Psoas muscle (tissue), 8 donors: ENCODE results near the gene CD4. TPM values are rescaled to one million over a fixed set of nuclear protein-coding genes. Genes with fewer than 3 reads are reported as not detected.

Experiments
- ATAC-seq, 4 donors: fragments of 200-7000 bp; cut with Tn5 transposase; one replicate each; pipeline ENCODE4 v1.9.1; 2020; ENCODE audit warnings: moderate library complexity in 3 of 4, mild to moderate bottlenecking in 2 of 4
- DNase-seq, 2 donors: peaks; one replicate each; pipeline ENCODE4 v3.0.0-alpha.2; 2020
- H3K27ac ChIP-seq: fragments of 200-600 bp; one replicate; pipeline ENCODE4 v1.8.0; 2022
- H3K27me3 ChIP-seq, 3 donors: fragments of 200-600 bp in 1 of 3; one replicate each; pipeline versions ENCODE4 v1.6.1 to v1.8.0; 2013 to 2022; ENCODE audit warnings: low read length in 2 of 3, mild to moderate bottlenecking in 2 of 3, moderate library complexity in 1 of 3; ENCODE audit not compliant: insufficient read depth in 3 of 3
- H3K36me3 ChIP-seq, 2 donors: fragments of 200-600 bp in 1 of 2; one replicate each; pipeline versions ENCODE4 v1.6.1 to v1.8.0; 2013 to 2022; ENCODE audit warnings: low read depth in 1 of 2, mild to moderate bottlenecking in 1 of 2, moderate library complexity in 1 of 2; ENCODE audit not compliant: insufficient read depth in 1 of 2
- H3K4me1 ChIP-seq: fragments of 200-600 bp; one replicate; pipeline ENCODE4 v1.8.0; 2022
- H3K4me3 ChIP-seq: fragments of 200-600 bp; one replicate; pipeline ENCODE4 v1.8.0; 2022; ENCODE audit warnings: mild to moderate bottlenecking
- H3K9me3 ChIP-seq: fragments of 200-600 bp; one replicate; pipeline ENCODE4 v1.8.0; 2022
- WGBS, 3 donors: extraction: QIAGEN DNeasy Blood & Tissue Kit; methylation state at CpG; one replicate each; pipeline versions ENCODE4 v1.1.6 to v1.1.7; 2013; 5-methylcytosine and 5-hydroxymethylcytosine counted together
- intact Hi-C, 2 donors: fragments of 100-400 bp; cut with DNase I; formaldehyde crosslinking; loops; one replicate each; pipeline versions ENCODE4 v1.11.0 to v1.14.2; 2022
- polyA plus RNA-seq, 3 donors: library from polyadenylated mRNA; stranded (reverse); fragments of 200-250 nt; gene quantifications; one replicate each; pipeline ENCODE4 v1.2.3, GENCODE V29; 2013
- total RNA-seq, 4 donors: library from RNA; stranded (reverse); fragmentation: NEBNext Ultra II Directional in 2 of 4; extraction: Animal tissue kit (Norgen Biotek cat#: 25700) in 2 of 4; gene quantifications; one replicate each; pipeline versions ENCODE4 v1.2.1 to v1.2.4, GENCODE V29; 2021 to 2023
- TF ChIP-seq, protein P1 (sequence below): fragments of 200-600 bp; IDR thresholded peaks from one replicate; pipeline ENCODE4 v1.8.0; 2022; ENCODE audit warnings: antibody characterized with exemption
- donor health status: healthy with polysubstance abuse.
- donor health status: DM: no; HTN: no; CAD: no; lungs with moderate emphysema.
- donor health status: Bipolar disorder and iron deficiency.
- donor health status: healthy.
- donor health status: DM: yes; HTN: yes; CAD: no.
- donor health status: DM: no; HTN: no; CAD: no.
- donor health status: DM: no; HTN: no; CAD: no.
- donor health status: DM: yes; HTN: yes; CAD: no.

CD4 gene
- total and polyA plus RNA-seq, 7 donors = 0.47 to 4.9 (median 2.3) TPM

DNA sequence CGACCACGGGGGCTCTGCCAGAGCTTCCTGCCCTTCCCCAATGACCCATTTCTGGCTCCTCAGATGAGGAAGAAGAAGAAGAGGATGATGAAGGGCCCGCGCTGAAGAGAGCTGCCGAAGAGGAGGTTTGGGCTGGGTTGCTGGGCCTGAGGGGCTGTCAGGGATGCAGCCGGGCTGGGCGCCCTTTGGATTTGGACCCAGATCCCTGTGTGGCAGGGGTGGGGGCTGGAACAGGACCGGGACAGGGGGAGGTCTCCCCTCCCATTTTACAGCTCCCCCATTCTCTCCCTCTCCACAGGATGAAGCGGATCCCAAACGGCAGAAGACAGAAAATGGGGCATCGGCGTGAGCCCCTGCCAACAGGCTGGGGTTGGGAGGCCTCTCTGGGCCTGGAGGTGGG lies 19.2 kb upstream of the CD4 start:
- no peaks in the 10 kb centered on the region for H3K9me3 ChIP-seq
- no peak overlapping the region for H3K4me3 ChIP-seq
- H3K27me3 ChIP-seq = peaks cover 0 to 6% (median 2%) of the 10 kb centered on the region in 3 donors
- WGBS, 3 donors = 84 to 90% (median 84%) methylated on average over 5 to 12 of the region's 12 CpGs
- no peak for ATAC-seq
- no peak for DNase-seq
- H3K4me1 ChIP-seq = peaks cover 19% of the 10 kb centered on the region
- H3K27ac ChIP-seq = no peak overlapping the region
- intact Hi-C loops = no loop called here
- no peaks in the 10 kb centered on the region for H3K36me3 ChIP-seq
- TF ChIP-seq, protein P1, sequence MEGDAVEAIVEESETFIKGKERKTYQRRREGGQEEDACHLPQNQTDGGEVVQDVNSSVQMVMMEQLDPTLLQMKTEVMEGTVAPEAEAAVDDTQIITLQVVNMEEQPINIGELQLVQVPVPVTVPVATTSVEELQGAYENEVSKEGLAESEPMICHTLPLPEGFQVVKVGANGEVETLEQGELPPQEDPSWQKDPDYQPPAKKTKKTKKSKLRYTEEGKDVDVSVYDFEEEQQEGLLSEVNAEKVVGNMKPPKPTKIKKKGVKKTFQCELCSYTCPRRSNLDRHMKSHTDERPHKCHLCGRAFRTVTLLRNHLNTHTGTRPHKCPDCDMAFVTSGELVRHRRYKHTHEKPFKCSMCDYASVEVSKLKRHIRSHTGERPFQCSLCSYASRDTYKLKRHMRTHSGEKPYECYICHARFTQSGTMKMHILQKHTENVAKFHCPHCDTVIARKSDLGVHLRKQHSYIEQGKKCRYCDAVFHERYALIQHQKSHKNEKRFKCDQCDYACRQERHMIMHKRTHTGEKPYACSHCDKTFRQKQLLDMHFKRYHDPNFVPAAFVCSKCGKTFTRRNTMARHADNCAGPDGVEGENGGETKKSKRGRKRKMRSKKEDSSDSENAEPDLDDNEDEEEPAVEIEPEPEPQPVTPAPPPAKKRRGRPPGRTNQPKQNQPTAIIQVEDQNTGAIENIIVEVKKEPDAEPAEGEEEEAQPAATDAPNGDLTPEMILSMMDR = no peak

DNA sequence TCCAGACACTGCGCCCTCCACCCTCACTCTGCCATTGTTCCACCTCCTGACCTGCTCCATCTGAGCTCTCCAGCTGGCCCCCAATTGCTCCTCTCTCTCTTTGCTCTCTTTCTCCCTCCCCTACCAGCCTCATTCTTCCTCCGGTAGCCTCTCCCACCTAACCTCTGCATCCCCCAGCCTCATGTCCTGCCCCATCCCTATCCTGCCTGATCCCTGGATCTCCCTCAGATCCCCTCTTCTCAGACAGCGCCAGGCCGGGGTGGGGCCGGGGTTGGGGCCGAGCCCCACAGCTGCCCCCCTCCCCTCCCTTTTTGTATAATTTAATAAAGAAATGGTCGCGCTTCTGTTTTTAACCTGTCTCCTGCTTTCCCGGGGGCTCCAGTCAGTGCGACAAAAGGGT lies 18.7 kb upstream of the CD4 start:
- ATAC-seq (no peak), DNase-seq (no peak)
- H3K4me3 ChIP-seq = no peak overlapping the region
- peaks cover 14% of the 10 kb centered on the region for H3K4me1 ChIP-seq
- WGBS, 3 donors = 82 to 93% (median 83%) methylated on average over 9 to 10 of the region's 10 CpGs
- no peaks in the 10 kb centered on the region for H3K36me3 ChIP-seq
- intact Hi-C loops = no loop called here
- peaks cover 0 to 2% (median 1%) of the 10 kb centered on the region in 3 donors for H3K27me3 ChIP-seq
- no peaks in the 10 kb centered on the region for H3K9me3 ChIP-seq
- TF ChIP-seq, protein P1 = no peak
- no peak overlapping the region for H3K27ac ChIP-seq

DNA sequence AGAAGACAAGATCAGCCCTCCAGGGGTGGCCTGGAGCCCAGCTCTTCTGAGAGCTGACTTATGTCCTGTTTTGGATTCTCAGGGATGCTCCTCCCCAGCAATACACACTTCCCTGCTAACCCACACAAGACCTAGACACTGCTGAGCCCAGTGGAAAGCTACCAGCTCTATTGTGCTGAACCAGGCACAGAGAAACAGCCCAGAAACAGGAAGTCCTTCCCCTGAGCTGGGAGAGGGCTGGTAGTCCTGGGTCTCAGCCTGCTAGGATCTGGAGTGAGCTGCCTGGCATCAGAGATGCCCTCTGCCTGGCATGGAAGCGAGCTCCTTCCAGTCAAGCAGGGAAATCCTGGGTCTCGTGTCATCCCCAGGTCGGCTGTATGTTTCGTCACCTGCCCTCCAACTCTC lies 18.2 kb upstream of the CD4 start:
- 84 to 97% (median 92%) methylated on average over 4 of the region's 4 CpGs for WGBS, 3 donors

DNA sequence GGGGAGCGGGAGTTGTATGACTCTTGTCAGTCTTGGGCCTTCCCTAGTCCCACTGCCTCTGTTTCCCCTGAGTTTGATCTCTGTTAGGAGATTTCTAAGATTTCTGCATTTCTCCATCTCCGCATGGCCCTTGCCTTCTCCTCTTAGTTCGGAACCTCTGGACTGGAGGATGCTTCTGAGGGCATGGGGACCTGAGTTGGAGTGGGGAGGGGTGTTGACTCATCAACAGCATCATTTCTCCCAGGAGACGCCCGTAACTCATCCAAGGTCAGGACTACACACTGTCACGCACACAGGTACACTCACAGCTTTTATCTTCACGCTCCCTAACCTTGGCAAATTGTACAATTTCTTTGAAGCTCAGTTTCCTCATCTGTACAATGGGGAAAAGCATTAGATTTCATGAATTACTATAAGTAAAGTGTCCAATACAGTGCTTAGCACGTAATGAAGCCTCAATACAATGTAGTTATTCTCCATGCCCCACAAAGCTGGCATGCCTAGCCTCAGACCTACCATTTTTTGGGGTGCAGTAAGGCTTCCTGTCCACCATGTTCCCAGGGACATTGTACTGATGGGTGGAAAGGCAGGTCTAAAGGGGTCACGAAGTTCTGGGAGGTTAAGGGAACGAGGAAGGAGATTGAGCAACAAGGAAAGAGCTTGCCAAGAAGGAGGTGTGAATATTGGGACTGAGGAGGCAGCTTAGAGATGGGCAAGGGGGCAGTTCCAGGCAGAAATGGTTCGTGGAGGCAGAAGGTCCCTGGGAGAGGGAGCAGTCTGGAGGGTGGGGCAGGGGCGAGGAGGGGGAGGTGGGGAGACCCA lies 17.6 kb upstream of the CD4 start:
- Histone ChIP-seq H3K27me3 (peaks cover 0 to 2% (median 0%) of the 10 kb centered on the region in 3 donors), H3K4me1 (peaks cover 14% of the 10 kb centered on the region), H3K4me3 (no peak overlapping the region), H3K36me3 (no peaks in the 10 kb centered on the region), H3K27ac (no peak overlapping the region), H3K9me3 (no peaks in the 10 kb centered on the region)
- TF ChIP-seq, protein P1 = no peak
- WGBS, 3 donors = 81 to 84% (median 82%) methylated on average over 12 of the region's 12 CpGs
- DNase-seq (no peak), ATAC-seq (no peak)
- intact Hi-C loops = no loop called here

More for the DNA sequence above, 18.2 kb upstream of the CD4 start:
- intact Hi-C loops = no loop called here
- H3K4me3 ChIP-seq = no peak overlapping the region
- no peak overlapping the region for H3K27ac ChIP-seq
- peaks cover 0 to 2% (median 0%) of the 10 kb centered on the region in 3 donors for H3K27me3 ChIP-seq
- ATAC-seq = no peak
- TF ChIP-seq, protein P1 = no peak
- no peak for DNase-seq
- H3K9me3 ChIP-seq = no peaks in the 10 kb centered on the region
- H3K36me3 ChIP-seq = no peaks in the 10 kb centered on the region
- H3K4me1 ChIP-seq = peaks cover 14% of the 10 kb centered on the region
